ENCODE results near the gene DCDC1. TPM values are rescaled to one million over a fixed set of nuclear protein-coding genes. Genes with fewer than 3 reads are reported as not detected.

DCDC1 gene
- total RNA-seq, 1 experiment from 2014 or later, result 0.34 TPM

DNA sequence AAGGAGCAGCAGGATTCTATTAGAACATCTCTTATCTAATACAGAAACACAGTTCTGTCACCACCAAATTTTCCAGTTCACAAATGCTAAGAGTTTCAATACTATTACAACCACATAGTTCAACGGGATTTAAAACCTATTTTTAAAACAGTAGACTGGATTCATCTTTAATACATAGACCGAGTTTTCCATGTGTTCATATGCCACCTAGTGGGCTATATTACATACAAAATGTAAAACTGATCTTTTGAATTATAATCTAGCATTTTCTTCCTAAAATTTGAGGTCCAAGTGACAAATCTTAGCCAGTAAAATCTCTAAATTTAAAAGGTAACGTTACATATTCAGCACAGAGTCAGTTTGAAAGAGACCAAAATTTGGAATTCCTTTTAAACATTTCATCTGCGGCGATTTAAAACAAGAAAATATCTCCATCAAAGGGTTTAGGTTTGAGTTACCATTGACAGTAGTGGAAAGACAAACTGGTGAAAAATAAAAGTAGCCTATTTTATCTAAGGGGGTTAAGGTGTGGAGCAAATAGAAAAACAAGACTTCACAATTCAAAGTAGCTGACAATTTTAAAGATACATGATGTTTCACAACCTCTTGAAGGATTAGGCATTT lies 514.0 kb downstream of the DCDC1 start:
- DNase-seq (ENCODE audit: low read depth), result no peak

DNA sequence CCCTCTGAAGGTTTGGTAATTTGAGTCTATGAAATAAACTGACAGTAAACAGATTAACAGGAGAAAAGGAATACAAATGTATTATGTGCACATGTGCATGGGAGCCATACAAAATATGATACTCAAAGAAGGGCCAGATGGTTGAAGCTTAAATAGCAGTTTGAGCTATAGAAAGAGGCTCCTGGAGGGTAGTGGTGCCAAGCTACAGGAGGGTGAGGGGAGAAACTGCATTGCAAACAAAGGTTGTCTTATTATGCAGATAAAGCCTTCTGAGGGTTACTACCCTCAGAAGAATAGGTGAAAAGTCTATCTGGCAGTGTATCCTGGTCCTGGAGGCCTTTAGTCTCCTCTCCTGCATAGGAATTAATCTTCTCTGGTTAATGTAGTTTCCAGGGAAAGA lies 516.1 kb downstream of the DCDC1 start:
- no peak for DNase-seq (ENCODE audit: low read depth)

DNA sequence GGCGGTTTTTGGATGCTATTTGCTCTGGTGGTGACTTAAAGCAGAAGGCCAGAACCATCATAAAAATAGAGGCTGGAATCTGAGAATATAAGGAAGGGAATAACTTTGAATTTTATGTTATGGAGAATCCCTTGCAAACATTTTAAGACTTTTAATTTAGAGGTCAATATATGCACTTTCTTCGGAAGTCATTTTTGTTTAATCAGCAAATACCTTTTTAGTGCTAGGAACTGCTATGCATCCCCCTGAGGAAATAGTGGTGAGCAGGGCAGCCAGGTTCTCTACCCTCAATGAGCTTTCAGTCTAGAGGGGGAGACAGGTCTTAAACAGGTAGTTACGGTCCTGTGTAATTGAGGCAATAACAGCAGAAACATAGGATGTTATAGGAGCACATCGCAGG lies 516.9 kb downstream of the DCDC1 start:
- DNase-seq (ENCODE audit: low read depth), result no peak

DNA sequence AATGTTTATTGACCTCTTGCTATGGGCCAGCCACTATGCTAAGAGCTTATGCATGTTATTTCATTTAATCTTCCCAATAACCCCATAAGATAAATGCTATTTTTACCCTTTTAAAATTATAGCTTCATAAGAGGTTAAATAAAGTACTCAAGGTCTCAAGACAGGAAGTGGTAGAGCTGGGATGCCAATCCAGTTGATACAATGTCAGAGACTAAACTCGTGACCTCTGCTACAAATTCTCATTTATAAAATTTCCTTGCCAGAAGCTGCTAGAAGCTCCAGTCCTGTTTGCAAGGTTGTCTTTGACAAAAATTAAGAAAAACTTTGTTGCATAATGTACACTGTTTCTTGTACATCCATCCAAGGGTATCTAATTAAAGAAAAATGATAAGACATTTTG lies 517.4 kb downstream of the DCDC1 start:
- DNase-seq (ENCODE audit: low read depth), result no peak

DNA sequence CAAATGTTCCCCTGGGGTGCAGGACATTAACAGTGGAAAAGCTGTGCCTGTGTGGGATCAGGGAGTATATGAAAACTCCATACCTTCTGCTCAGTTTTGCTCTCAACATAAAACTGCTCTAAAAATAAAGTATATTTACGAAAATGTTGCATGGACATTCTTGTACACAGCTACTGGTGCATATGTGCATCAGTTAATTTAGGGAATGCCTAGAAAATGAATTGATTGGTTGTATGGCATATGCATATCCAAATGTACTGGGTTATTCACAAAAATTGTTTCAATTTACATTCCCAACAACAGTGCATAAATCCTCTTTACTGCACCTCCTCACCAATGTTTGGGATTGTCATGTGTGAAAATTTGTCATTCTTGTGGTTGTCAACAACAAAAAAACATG lies 532.3 kb downstream of the DCDC1 start:
- DNase-seq (ENCODE audit: low read depth), result no peak

GRCh38 chr11:30832831-30833230 lies 536.7 kb downstream of the DCDC1 start:
- DNase-seq (ENCODE audit: low read depth), result no peak

DNA sequence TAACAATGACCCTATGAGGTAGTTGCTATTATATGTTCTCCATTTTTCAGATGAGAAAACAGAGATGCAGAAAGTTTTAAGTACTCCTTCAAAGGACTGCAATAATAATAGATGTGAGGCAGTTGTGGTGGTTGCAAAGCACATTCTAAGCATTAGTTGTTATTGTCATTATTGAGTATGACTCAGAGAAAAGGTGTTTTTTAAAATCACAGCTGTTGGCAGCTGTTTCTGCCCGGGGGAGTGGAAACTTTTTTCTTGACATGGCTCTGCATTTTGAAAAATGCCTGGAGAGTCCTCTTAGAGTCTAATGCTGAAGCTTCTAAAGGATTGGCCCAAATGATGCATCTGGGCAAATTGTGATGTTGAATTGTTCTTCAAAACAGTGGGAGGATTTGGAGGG lies 538.9 kb downstream of the DCDC1 start:
- no peak for DNase-seq (ENCODE audit: low read depth)

- DNase-seq (ENCODE audit: low read depth), result no peak
These were observed 542.6 kb downstream of the DCDC1 start for GRCh38 chr11:30826911-30827310.

GRCh38 chr11:30825723-30826122 lies 543.8 kb downstream of the DCDC1 start:
- no peak for DNase-seq (ENCODE audit: low read depth)

DNA sequence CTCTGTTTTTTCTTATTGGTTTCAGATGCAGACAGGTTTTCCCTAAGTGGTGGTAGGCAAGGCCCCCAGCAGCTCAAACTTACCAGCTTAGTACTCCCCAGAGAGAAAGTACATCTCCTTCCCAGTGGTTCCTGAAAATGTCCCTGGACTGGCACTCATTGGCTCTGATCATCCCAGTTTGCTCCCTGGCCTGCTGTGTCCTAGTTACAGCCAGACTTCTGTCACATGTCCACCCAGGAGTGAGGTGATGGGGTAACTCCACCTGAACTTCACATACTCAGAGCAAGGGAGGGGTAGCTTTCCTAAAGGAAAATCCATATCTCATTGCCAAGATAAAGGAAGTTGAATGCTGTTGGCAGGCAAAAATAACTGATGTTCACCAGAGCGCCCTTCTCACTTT lies 546.4 kb downstream of the DCDC1 start:
- no peak for DNase-seq (ENCODE audit: low read depth)

DNA sequence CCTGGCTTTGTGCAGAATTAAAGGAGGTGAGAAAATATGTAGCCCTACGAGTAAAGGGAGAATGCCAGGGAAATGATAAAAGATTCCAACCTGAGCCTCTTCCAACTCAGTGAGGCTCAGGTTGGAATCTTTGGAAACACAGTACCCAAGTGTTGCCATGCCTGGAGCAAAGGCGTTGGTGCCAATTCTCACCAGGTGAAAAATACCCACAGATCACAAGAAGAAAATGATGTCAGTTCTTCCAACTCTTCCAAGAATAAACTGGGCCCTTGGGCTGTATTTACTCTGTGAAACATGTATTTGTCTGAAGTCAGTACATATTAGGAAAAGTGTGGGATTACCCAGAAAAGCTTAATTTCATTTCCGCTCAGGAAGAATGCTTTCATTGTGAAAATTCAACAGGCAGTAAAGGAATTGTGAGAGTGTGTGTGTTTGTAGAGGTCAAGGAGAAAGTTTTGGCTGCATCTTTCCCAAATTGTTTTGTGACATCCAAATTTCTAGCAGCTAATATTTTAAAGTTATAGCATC lies 548.0 kb downstream of the DCDC1 start:
- DNase-seq (ENCODE audit: low read depth), result no peak

DNA sequence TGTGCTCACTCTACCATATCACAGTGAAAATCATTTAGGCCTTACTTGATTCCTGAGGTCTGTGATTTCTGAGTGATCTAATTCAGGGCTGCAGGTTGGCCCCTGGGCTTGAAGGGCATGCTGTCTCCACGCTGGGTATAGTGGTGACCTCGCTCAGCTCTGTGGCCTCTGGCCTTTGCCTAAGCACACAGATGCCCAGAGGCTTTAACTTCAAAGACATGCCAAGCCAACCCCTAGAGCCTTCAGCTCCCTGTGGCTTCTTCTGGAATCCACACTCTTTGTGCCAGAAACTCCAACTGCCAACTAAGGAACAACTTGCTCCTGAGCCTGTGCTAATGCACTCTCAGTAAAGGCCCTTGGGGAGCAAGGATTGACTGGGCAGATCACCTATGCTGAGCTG lies 550.8 kb downstream of the DCDC1 start:
- no peak for DNase-seq (ENCODE audit: low read depth)

DNA sequence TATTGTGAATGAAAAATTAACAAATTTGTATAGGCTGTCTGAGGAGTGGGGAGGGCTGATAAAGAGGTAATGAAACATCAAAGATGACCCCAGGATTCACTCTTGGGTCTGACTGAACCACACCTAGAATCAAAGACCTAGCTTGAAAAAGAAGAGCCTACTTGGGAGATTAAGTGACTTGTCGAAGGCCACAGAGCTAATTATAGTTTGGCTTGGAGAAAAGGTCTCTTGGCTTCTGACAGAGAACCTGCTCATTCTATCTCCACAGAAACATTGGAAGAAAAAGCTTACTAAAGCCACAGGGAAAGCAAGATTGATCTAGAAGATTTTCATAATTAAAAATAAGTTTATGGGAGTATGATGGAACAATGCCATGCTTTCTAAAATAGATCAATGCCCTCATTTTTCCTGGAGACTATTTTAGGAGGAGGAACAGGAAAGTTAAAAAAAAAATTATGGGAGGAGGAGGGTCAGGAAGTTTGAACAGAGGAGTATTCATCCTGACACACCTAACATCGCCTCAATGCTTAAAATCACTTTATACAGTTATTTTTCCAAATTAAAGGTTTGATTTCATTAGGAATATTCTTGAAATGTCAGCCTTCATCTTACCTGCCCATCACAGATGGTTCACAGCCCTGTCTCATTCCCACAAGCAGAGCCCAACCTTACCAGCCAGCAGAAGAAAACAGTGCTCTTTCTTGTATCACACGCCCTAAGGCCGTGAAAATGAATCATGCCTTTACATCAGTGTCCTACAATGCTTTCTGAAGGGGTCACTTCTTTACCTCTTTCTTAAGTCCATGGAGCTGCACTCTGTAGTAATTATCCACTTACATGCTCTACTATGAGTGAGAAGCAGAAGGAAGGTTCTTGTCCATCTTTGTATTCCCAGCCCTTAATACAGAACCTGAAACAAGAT lies 552.3 kb downstream of the DCDC1 start:
- DNase-seq (ENCODE audit: low read depth), result no peak

DNA sequence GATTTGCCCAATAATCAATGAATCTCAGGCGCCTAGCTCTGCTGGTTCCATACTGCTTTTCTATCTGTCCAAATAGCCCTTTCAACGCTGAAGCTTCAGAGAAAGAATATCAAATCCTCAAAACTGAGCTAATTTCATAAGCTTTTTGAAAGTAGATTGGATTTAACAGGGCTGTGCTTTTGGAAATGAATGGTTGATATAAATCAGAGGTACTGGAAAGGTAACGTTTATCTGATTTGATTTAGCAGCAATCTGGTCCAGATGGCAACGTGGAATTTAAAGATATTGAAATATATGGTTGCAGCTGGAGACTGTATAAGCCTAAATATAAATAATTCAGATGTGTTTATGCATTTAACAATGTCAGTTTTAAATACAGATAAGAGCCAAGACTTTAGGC lies 553.9 kb downstream of the DCDC1 start:
- DNase-seq (ENCODE audit: low read depth), result no peak

GRCh38 chr11:30814737-30815136 lies 554.8 kb downstream of the DCDC1 start:
- DNase-seq (ENCODE audit: low read depth), result no peak

Other genes starting within 250 kb of the DCDC1 start
- 11.4 and 18.4 TPM in 2 replicates for gene DNAJC24, start 121 bp upstream of the DCDC1 start, total RNA-seq (2014; rRNA removed; shearing (Covaris generic))
- 42.7 and 49.3 TPM in 2 replicates for gene IMMP1L, start 139.9 kb upstream of the DCDC1 start, total RNA-seq (2014; rRNA removed; shearing (Covaris generic))
- 60.0 and 93.0 TPM in 2 replicates for gene ELP4, start 140.0 kb upstream of the DCDC1 start, total RNA-seq (2014; rRNA removed; shearing (Covaris generic))